HepG2 (cell line): ENCODE results near the gene ZKSCAN8. TPM values are rescaled to one million over a fixed set of nuclear protein-coding genes. Genes with fewer than 3 reads are reported as not detected.
A peak's percentile ranks its signal among the peaks of the same experiment; 100 is the strongest.

Experiments
- ATF7-NPFF ChIP-seq: sonication (generic); formaldehyde crosslinking; IDR thresholded peaks from 2 replicates; pipeline ENCODE4 v1.8.1; 2023; ENCODE audit warnings: mild to moderate bottlenecking, low read depth, missing genetic modification reagents, moderate library complexity
- DMTF1 ChIP-seq: sonication (generic); formaldehyde crosslinking; IDR thresholded peaks from 2 replicates; pipeline ENCODE4 v1.4.0; 2020; ENCODE audit warnings: mild to moderate bottlenecking, missing genetic modification reagents
- HMG20A ChIP-seq: IDR thresholded peaks from 2 replicates; pipeline ENCODE4 v1.6.1; 2016; ENCODE audit warnings: borderline replicate concordance
- KDM5A ChIP-seq: fragments of 200-600 bp; sonication (generic); IDR thresholded peaks from 2 replicates; pipeline ENCODE4 v1.7.0; 2018; ENCODE audit warnings: antibody characterized with exemption, mild to moderate bottlenecking, low read length, borderline replicate concordance
- KIAA2018 ChIP-seq: sonication (generic); formaldehyde crosslinking; IDR thresholded peaks from 2 replicates; pipeline ENCODE4 v1.5.0; 2020; ENCODE audit warnings: mild to moderate bottlenecking, missing genetic modification reagents, borderline replicate concordance
- PHF5A ChIP-seq: IDR thresholded peaks from one replicate; pipeline ENCODE4 v1.6.1; 2018; ENCODE audit warnings: low read depth, missing genetic modification reagents; ENCODE audit not compliant: unreplicated experiment
- ZNF513 ChIP-seq: sonication (generic); formaldehyde crosslinking; conservative IDR thresholded peaks from 2 replicates; pipeline ENCODE4 v1.5.0; 2020; ENCODE audit warnings: missing genetic modification reagents
- ZNF546 ChIP-seq: sonication (generic); formaldehyde crosslinking; conservative IDR thresholded peaks from 2 replicates; pipeline ENCODE4 v1.8.1; 2023; ENCODE audit warnings: mild to moderate bottlenecking, missing genetic modification reagents
- ZNF589 ChIP-seq: sonication (generic); formaldehyde crosslinking; conservative IDR thresholded peaks from 2 replicates; pipeline ENCODE4 v1.8.0; 2022; ENCODE audit warnings: mild to moderate bottlenecking, moderate library complexity, missing genetic modification reagents
- polyA plus RNA-seq, 8 experiments: library from polyadenylated mRNA; depleted of rRNA in 3 of 8; stranded (reverse) in 7 of 8; unstranded in 1 of 8; fragments of >200 nt; fragmentation: Illumina TruSeq in 4 of 8; extraction: Trizol in 4 of 8; gene quantifications; 2 replicates each; pipeline versions ENCODE4 v1.2.1 to v1.2.3, GENCODE V29; 2011 to 2016; ENCODE audit warnings: low read depth in 4 of 8, missing spikeins in 1 of 8, mixed read lengths in 1 of 8; ENCODE audit not compliant: insufficient read depth in 1 of 8
- total RNA-seq, 5 experiments: library from RNA; depleted of rRNA; stranded (reverse); fragments of >200 nt; fragmentation: Illumina TruSeq; extraction: Trizol; gene quantifications; 2 replicates each; pipeline ENCODE4 v1.2.3, GENCODE V29; 2016; ENCODE audit warnings: low read depth in 1 of 5

The ZKSCAN8 gene
- total and polyA plus RNA-seq, 2 of the 13 experiments (the other 11 are each of a cell fraction or from before 2014, with no cell fraction given), result 12.4 to 20.9 TPM

GRCh38 chr6:28104392-28105244 lies 37.1 kb upstream of the ZKSCAN8 start (continued):
- TF ChIP-seq ATF7-NPFF (CRISPR knock-in tag) (peak; percentile 71; the same call in 1 of the 2 replicates), PHF5A (peak; percentile 53), KIAA2018 (CRISPR knock-in tag) (peak; percentile 83; the same call in 1 of the 2 replicates), DMTF1 (CRISPR knock-in tag) (no peak; the same call in 1 of the 2 replicates), HMG20A (CRISPR knock-in tag) (no peak), KDM5A (peak; percentile 36; the same call in 1 of the 2 replicates), ZNF546 (CRISPR knock-in tag) (0 out of 2 replicates have a peak, but pooled peaks have one; percentile 58), ZNF589 (CRISPR knock-in tag) (no peak), ZNF513 (CRISPR knock-in tag) (no peak)
